Amygdala (tissue), 56 donors: Measurements from ENCODE around the gene CELA2B.
A peak's percentile ranks its signal among the peaks of the same experiment; 100 is the strongest.
"Not testable (repeated sequence)": the region's sequence is repeated elsewhere in the genome, so short reads cannot be mapped to it uniquely, and the experiment has no call there.

Source experiments
- DNase-seq, 56 donors: peaks; one replicate each; lab custom pipeline; 2025; lab: John Stamatoyannopoulos, UW

Gene CELA2B

DNA sequence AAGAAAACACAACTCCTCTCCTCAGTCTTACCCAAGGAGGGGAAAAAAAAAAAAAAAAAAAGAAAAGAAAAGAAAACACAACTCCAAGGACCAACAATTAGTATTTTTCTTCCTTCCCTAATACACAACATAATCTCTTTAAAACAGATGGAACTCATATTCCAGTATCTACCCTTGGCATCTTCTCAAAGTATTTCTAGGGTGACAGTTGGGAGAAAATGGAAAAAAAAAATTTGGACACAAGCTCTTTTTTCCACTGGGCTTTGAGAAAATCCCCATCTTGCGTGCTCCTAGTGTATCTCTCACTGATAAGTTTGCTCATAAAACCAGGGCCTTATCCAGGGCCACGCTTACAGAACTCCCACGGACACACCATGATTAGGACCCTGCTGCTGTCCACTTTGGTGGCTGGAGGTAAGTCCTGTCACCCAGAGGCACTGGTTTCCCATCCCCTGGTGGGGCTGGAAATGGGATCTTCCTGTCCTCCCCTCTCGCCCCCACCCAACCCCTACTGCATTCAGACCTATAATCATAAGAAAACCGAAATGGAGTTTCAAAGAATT is at the start of gene CELA2B:
Gene CELA2B (plus strand): TSS at position 353 of the 563 bp plus-strand sequence. CDS start 22 bp downstream, at position 375.
- DNase-seq = no peak

DNA sequence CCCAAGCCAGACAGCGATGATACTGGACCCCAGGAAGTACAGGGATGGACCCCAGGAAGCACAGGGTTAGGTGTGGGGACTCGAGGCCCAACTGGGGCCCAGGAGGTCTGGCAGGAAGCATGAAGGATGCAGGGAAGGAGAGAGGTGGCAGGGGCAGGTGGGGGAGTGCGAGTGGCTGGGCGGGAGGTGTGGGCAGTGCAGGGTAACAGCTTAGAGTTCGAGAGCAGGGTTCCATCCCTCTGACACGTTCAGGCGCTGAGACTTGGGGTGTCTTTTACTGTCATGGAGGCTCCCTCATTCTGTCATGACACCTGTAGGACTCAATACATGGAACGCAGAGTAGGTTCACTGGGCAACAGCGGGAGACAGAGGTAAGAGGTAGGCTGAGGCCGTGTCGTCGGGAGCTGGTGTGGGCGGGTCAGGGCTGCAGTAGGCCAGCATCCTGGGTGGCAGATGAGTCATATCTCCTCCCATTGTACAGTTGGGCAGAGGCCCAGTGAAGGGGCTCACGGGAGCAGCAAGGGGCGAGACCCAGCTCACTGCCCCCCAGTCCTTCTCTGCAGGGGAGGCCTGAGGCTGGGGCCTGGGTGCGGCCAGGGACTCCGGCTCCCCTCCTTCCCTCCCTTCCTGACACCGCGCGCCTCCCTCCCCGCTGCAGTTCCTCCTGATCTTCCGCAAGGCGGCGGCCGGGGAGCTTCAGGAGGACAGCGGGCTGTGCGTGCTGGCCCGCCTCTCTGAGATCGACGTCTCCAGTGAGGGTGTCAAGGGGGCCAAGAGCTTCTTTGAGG is 49.2 kb upstream of the CELA2B start:
- no peak for DNase-seq

DNA sequence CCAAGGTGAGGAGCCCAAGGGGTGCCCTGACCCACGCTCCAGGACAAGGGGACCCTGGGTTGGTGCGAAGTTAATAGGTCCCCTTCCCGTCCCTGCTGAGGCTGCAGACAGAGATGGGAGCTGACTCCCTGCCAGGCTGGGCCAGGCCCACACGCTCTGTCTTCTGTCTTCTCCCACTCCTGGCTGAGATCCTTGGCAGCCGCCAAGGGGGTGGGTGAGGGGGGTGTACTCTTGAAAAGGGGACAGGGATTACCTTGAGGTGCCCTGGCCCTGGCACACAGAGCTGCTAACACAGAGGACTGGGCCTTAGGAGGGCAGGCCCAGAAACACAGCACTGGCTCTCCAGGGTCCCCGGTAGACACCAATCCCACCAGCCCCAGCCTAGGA is 48.6 kb upstream of the CELA2B start:
- DNase-seq = no peak

DNA sequence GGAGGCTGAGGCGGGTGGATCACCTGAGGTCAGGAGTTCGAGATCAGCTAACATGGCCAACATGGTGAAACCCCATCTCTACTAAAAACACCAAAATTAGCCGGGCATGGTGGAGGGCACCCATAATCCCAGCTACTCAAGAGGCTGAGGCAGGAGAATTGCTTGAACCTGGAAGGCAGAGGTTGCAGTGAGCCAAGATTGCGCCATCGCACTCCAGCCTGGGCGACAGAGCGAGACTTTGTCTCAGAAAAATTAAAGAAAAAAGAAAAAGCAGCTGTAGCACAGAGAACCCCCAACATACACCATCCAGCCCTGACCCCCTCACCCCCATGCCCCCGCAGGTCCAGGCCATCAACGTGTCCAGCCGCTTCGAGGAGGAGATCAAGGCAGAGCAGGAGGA is 47.7 kb upstream of the CELA2B start:
- DNase-seq = not testable (repeated sequence)

DNA sequence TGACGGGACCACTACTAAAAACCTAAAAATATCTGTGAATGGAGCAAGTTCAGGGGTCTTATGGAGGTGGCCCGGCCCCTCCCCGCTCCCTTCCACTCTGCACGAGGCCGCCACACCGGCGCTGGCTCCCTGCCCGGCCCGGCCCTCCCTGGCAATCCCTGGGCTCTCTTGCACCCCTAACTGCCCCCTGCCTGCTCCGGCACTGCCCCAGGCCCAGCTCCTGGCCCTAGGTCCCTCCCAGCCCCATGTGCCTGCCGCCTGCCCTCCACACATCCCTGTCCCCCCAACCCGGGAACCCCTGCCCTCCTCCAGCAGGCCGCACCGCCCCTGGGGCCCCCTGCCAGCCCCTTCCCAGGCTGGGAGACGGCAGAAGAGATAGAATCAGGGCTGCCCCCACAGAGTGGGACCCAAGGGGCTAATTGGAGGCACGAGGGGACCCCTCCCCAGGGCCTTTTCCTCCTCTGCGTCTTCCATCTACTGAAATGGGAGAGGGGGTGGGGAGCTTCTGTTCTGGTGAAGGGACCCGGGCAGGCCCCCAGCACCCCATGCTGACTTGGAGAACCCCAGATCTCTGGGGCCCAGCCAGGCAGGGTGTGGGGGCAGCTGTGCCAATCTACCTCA is 47.0 kb upstream of the CELA2B start:
- no peak for DNase-seq

DNA sequence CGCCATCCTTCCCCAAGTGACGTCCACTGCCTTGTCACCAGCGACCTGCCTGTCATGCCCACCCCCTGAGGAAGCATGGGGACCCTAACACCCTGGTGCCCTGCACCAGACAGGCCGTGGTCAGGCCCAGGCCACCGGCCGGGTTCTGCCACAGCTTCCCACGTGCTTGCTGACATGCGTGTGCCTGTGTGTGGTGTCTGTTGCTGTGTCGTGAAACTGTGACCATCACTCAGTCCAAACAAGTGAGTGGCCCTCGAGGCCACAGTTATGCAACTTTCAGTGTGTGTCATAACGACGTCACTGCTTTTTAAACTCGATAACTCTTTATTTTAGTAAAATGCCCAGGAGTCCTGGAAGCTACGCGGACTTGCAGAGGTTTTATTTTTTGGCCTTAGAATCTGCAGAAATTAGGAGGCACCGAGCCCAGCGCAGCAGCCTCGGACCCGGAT is 46.2 kb upstream of the CELA2B start:
- no peak for DNase-seq

DNA sequence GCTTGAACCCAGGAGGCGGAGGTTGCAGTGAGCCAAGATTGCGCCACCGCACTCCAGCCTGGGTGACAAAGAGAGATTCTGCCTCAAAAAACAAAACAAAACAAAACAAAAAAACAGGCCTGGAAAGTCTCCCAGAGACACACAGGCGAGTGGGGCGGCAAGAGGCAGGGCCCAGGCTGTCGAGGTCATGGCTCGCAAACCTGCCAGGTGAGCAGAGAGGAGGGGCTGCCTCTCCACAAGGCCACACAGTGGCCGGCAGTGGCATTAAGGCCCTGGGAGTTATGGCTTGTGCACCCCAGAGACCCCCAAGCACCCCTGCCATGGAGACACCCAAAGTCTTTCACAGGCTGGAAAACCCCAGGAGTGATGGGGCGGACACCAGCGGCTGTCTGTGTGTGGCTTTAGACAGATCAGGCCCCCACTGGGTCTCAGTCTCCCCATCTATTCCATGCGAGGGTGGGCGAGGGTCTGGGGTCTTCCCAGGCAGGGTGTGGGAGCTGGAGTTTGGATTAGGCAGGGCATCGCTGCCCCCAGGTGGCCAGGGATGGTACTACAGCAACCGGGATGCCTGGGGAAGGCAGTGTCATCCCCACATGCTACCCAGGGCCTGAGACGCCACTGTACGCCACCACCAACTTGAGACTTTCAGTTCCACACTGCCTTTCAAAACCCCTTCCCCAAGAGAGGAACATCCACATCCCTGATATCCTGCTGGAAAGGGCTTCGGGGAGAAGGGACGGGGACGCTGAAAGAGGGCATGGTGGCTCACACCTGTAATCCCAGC is 44.9 kb upstream of the CELA2B start:
- peak in 48 of 56 donors; percentile 13 to 84 (median 51) for DNase-seq

DNA sequence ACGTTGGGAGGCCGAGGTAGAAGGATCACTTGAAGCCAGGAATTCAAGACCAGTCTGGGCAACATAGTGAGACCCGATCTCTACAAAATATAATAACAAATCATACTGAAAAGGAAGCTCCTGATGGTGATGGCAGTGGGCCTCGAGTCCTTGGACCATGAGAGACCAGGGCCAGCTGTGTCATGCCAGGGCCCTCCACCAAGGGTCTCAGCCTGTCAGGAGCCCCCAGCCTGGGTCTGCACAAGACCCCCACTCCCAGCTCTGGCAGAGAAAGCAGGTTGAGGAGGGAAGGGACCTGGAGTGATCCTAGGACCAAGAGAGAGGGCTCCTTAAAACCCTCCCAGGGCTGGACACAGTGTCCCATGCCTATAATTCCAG is 44.3 kb upstream of the CELA2B start:
- no peak for DNase-seq

DNA sequence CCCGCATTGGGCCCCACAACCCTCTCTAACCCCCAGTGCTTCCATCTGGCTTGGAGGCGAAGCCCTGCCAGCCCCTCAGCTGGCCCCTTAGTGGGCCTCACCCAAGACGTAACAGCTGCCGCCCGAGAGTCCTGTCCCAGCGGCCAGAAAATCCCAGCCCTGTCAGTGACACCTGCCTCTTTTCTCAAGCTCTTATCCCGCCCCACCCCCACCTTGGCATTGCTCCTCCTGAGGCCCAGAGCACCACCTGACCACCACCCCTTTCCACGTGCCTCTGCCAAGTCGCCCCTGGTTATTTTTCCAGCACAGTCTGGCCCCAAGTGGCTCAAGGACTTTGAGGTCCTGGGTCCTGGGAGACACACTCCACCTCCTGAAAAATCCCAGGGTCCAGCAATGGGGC is 43.6 kb upstream of the CELA2B start:
- DNase-seq = no peak

DNA sequence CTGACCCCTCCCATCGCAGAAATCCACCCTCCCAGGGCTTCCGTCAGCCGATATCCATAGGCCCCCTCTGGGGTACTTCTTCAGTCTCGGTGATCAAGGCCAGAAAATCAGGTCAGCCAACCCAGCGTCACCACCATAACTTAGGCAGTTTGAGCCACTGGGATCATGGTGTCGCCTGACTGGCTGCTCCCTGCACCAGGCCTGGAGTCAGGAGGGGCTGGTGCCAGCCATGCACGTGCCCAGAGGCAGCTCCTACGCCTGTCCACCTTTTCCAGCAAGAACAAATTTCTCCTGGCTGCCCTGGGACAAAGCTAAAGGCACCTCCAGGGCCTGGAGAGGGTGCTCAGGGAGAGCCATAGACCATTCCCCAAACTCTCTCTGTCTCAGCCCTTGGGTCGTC is 42.4 kb upstream of the CELA2B start:
- no peak for DNase-seq

DNA sequence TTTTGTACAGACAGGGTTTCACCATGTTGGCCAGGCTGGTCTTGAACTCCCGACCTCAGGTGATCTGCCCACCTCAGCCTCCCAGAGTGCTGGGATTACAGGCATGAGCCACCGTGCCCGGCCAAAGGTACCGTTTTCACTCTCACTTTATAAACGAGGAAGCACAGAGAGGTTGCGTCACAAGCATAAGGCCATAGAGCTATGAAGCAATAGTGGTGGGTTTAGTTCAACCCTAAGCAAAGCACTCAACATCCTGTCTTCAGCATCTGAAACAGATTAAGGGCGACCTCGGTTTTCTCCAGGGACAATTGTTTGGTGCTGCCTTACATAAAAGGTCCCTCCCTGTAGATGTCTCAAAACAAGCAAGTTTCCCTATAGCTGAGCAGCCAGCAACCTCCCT is 41.2 kb upstream of the CELA2B start:
- DNase-seq = not testable (repeated sequence)

DNA sequence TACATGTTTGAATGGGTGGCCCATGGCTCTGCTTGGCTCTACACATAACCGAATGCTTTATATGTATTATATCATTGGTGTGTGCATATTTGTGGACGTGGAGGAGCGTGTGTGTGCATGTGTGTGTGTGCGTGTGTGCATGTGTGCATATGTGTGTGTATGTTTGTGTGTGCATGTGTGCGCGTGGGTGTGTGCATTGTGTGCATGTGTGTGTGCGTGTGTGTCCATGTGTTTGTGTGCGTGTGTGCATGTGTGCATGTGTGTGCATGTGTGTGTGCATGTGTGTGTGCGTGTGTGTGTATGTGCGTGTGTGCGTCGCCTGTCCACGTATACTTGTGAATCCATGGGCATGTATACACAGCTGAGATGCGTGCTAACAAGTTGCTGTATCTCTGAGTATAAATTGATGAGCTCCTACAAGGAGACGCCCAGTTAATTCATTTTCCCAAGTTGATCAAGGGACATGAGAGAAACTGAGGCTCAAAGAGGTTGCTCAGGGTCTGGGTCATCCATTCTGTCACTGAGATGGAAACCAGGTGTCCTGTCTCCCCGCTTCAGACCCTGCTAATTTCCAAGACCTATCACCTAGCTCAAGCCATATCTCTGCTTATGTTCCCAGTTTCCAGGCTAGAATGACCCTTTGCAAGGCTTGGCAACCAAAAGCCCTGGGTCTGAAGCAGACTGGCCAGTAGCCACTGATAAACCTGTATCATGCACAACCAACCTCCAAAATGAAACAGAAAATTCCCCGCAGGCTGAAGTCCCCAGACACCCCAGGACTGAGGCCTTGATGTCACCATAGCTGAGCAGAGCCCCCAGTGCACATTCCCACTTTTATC is 40.4 kb upstream of the CELA2B start:
- no peak for DNase-seq

DNA sequence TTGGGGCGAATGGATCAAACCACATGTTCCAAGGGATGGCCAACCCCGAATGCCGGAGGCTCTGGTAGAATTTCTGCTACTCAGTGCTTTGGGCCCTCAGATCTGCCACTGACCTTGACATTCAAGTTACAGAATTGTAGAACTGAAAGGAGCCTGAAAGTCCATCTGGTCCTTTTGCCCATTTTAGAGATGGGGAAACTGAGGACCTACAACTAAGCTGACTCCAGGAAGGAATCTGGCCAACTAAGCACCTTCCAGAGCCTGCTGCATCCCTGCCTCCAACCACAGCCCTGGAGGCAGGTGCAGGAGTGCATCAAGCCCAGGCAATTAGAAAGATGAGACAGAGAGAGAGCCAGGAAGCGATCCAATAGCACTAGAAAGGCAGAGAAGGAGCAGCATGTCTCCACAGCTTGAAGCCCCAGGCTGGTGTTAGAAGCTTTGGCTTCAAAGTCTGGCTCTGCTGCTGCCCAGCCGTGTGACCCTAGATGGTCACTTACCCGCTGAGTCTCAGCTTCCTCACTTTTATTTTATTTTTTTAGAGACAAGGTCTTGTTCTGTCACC is 38.9 kb upstream of the CELA2B start:
- no peak for DNase-seq

DNA sequence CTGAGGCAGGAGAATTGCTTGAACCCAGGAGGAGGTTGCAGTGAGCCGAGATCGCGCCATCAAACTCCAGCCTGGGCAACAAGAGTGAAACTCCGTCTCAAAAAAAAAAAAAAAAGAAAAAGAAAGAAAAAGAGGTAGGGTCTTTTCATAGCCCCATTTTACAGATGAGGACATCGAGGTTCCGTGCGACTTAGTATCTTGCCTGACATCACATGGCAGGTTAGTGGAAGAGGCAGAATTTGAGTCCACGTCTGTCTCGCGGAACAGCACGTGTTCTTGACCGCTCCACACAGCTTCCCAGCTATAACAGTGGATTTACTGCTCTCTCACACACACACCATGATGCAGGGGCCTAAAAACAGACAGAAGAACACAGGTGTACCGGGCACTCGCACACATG is 36.6 kb upstream of the CELA2B start:
- no peak for DNase-seq

DNA sequence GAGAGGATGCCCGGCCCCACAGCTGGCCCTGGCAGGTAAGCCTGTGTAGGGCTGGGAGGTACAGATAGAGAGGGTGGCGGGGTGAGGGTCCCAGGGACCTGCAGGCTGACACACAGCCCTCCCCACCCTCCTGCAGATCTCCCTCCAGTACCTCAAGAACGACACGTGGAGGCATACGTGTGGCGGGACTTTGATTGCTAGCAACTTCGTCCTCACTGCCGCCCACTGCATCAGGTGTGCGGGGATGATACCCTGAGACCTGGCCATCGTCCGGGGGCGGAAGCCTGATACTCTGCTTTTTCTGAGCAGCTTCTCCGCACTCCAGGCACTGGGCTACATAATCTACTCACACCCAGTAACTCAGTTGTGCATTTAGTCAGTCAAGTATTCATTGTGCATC is 35.5 kb upstream of the CELA2B start:
- no peak for DNase-seq

DNA sequence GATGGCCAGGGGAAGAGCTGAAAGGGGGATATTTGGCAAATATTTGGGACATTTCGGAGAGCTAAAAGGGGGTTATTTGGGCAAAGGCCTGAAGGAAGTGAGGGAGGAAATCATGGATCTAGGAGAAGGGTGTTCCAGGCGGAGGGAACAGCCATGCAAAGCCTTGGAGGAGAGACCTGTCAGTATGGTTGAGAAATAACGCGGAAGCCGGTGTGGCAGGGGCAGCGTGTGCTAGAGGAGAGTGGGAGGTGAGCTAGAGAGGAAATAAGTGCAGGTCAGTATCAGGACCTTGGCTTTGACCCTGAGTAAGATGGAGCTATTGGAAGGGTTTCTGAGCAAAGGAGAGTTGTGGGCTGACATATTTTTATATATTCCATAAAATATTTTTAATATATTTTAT is 34.7 kb upstream of the CELA2B start:
- no peak for DNase-seq

DNA sequence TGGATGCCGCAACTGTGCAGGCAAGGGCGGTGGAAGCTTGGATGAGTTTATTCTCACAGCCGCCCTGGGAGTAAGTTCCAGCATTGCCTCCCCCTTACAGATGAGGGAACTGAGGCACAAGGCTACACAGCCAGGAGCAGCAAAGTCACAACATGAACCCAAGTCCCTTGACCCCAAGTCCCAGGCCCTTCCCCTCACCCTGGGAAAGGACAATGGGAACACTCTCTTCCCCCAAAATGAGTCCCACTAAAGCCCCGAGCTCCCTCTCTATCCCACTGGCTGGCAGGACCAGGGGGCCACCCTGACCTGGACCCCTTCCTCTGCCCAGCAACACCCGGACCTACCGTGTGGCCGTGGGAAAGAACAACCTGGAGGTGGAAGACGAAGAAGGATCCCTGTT is 33.8 kb upstream of the CELA2B start:
- no peak for DNase-seq

DNA sequence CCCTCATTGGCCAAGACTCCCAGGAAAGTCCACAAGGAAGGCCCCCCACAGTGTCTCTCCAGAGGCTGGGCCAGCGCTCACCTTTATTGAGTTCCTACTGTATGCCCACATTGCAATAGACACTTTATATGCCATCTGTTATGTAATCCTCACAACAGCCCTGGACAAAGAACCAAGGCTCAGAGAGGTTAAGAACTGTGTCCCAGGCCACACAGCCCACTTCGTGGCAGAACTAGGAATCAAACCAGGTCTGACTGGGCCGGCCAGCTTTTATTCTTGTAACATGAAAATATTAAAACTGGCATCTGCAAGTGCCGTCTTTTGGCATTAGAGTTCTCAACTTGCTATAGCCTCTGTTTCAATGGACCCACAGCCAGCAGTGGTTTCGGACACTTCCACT is 33.1 kb upstream of the CELA2B start:
- no peak for DNase-seq

DNA sequence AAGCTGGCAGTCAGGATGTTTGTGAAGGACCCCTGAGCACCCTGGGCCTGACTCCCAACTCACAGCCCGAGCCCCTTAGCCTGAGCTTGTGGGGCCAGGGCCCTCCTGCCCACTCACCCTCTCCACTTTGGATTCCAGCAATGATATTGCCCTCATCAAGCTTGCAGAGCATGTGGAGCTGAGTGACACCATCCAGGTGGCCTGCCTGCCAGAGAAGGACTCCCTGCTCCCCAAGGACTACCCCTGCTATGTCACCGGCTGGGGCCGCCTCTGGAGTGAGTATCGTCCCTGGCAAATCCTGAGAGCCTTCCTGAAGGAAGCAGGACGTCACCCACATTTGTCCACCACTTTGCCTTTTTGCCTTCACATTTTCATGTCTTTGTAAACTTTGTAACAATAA is 32.6 kb upstream of the CELA2B start:
- no peak for DNase-seq
